WTC11 (cell line): ENCODE results near the gene GJD3.

ENCODE experiments used
- CREB1 ChIP-seq: sonication (generic); formaldehyde crosslinking; IDR thresholded peaks from 2 replicates; pipeline ENCODE4 v1.8.0; 2023; ENCODE audit warnings: mild to moderate bottlenecking, missing genetic modification reagents
- CTCF ChIP-seq: fragments of 200-600 bp; IDR thresholded peaks from 2 replicates; pipeline ENCODE4 v1.8.0; 2022; ENCODE audit warnings: antibody characterized with exemption
- FOXJ3 ChIP-seq: sonication (generic); formaldehyde crosslinking; IDR thresholded peaks from 2 replicates; pipeline ENCODE4 v1.9.0; 2021; ENCODE audit warnings: missing genetic modification reagents, mild to moderate bottlenecking, borderline replicate concordance
- ZBTB43 ChIP-seq: sonication (generic); formaldehyde crosslinking; IDR thresholded peaks from 2 replicates; pipeline ENCODE4 v1.8.1; 2023; ENCODE audit warnings: mild to moderate bottlenecking, missing genetic modification reagents
- ZMAT4 ChIP-seq: fragments of 250-450 bp; sonication (Bioruptor Pico); IDR thresholded peaks from 2 replicates; pipeline ENCODE4 v1.9.0; 2021; ENCODE audit warnings: mild to moderate bottlenecking

GRCh38 chr17:40337351-40337750 is 27.2 kb downstream of the GJD3 start:
- TF ChIP-seq ZMAT4 (CRISPR knock-in tag) (no peak), ZBTB43 (CRISPR knock-in tag) (no peak), CTCF (no peak), FOXJ3 (CRISPR knock-in tag) (no peak), CREB1 (no peak)
